Stimulated activated effector memory CD8-positive, alpha-beta T cell treated with anti-CD3 and anti-CD28 coated beads, Interleukin-12 subunit alpha, Interleukin-12 subunit beta, amount 100 ng/mL, for 72 hours (primary cell): ENCODE measurements around the gene ESD.
"Not testable (repeated sequence)": the region's sequence is repeated elsewhere in the genome, so short reads cannot be mapped to it uniquely, and the experiment has no call there.

Experiments used
- ATAC-seq: fragments of 150-1000 bp; cut with Tn5 transposase; 2 replicates; pipeline ENCODE4 v1.10.0; 2021
- DNase-seq, 2 donors: peaks; one replicate each; pipeline ENCODE4 v3.0.0; 2021 to 2022; ENCODE audit warnings: low spot score in 2 of 2
- H3K27ac Mint-ChIP-seq: one replicate; pipeline ENCODE4 v1.8.0; 2022; ENCODE audit warnings: mild to moderate bottlenecking, mixed read lengths
- H3K36me3 Mint-ChIP-seq: one replicate; pipeline ENCODE4 v1.8.0; 2022; ENCODE audit warnings: mild to moderate bottlenecking, mixed read lengths
- H3K4me1 Mint-ChIP-seq: one replicate; pipeline ENCODE4 v1.8.0; 2022; ENCODE audit warnings: mixed read lengths
- H3K4me3 Mint-ChIP-seq: one replicate; pipeline ENCODE4 v1.8.0; 2022; ENCODE audit warnings: mild to moderate bottlenecking, mixed read lengths
- H3K9me3 Mint-ChIP-seq: one replicate; pipeline ENCODE4 v1.8.0; 2022; ENCODE audit warnings: mixed read lengths

ESD gene

GRCh38 chr13:46761866-46762265 is 35.1 kb downstream of the ESD start:
- ATAC-seq (no peak), DNase-seq (no peak)
- Mint-ChIP-seq H3K36me3 (no peaks in the 10 kb centered on the region), H3K9me3 (no peaks in the 10 kb centered on the region), H3K4me1 (peaks cover 16% of the 10 kb centered on the region), H3K27ac (no peak overlapping the region), H3K4me3 (no peak overlapping the region)

- DNase-seq (no peak), ATAC-seq (no peak)
- Mint-ChIP-seq H3K36me3 (no peaks in the 10 kb centered on the region), H3K9me3 (no peaks in the 10 kb centered on the region), H3K4me1 (peaks cover 16% of the 10 kb centered on the region), H3K27ac (no peak overlapping the region), H3K4me3 (no peak overlapping the region)
These were observed 35.8 kb downstream of the ESD start for GRCh38 chr13:46761174-46761573.

GRCh38 chr13:46759846-46760245 is 37.1 kb downstream of the ESD start:
- no peaks in the 10 kb centered on the region for H3K9me3 Mint-ChIP-seq
- H3K36me3 Mint-ChIP-seq, result no peaks in the 10 kb centered on the region
- H3K27ac Mint-ChIP-seq, result no peak overlapping the region
- H3K4me1 Mint-ChIP-seq, result peaks cover 16% of the 10 kb centered on the region
- H3K4me3 Mint-ChIP-seq, result no peak overlapping the region
- ATAC-seq (no peak), DNase-seq (no peak)

GRCh38 chr13:46757640-46758039 is 39.3 kb downstream of the ESD start:
- Mint-ChIP-seq H3K27ac (no peak overlapping the region), H3K36me3 (no peaks in the 10 kb centered on the region), H3K4me3 (no peak overlapping the region), H3K9me3 (no peaks in the 10 kb centered on the region), H3K4me1 (peaks cover 30% of the 10 kb centered on the region)
- DNase-seq (no peak), ATAC-seq (no peak)

- peaks cover 3% of the 10 kb centered on the region for H3K36me3 Mint-ChIP-seq
These were observed 40.0 kb downstream of the ESD start for GRCh38 chr13:46756977-46757376.

GRCh38 chr13:46755508-46755907 is 41.5 kb downstream of the ESD start:
- H3K36me3 Mint-ChIP-seq, result peaks cover 11% of the 10 kb centered on the region
- not testable (repeated sequence) for H3K9me3 Mint-ChIP-seq, DNase-seq, H3K4me3 Mint-ChIP-seq, H3K27ac Mint-ChIP-seq, ATAC-seq
- H3K4me1 Mint-ChIP-seq, result peaks cover 44% of the 10 kb centered on the region

More at GRCh38 chr13:46756977-46757376, 40.0 kb downstream of the ESD start:
- Mint-ChIP-seq H3K9me3 (no peaks in the 10 kb centered on the region), H3K27ac (no peak overlapping the region), H3K4me1 (peaks cover 35% of the 10 kb centered on the region), H3K4me3 (no peak overlapping the region)
- DNase-seq (no peak), ATAC-seq (no peak)

GRCh38 chr13:46754812-46755211 is 42.1 kb downstream of the ESD start:
- DNase-seq (no peak), ATAC-seq (no peak)
- Mint-ChIP-seq H3K4me1 (peaks cover 48% of the 10 kb centered on the region), H3K9me3 (no peaks in the 10 kb centered on the region), H3K27ac (no peak overlapping the region), H3K4me3 (no peak overlapping the region), H3K36me3 (peaks cover 11% of the 10 kb centered on the region)

- Mint-ChIP-seq H3K4me1 (peaks cover 51% of the 10 kb centered on the region), H3K4me3 (no peak overlapping the region), H3K9me3 (no peaks in the 10 kb centered on the region), H3K27ac (no peak overlapping the region), H3K36me3 (peaks cover 11% of the 10 kb centered on the region)
- ATAC-seq (no peak), DNase-seq (no peak)
These were observed 43.0 kb downstream of the ESD start for GRCh38 chr13:46753917-46754316.

- DNase-seq (no peak), ATAC-seq (no peak)
- H3K4me3 Mint-ChIP-seq, result no peak overlapping the region
- H3K4me1 Mint-ChIP-seq, result peaks cover 44% of the 10 kb centered on the region
- H3K27ac Mint-ChIP-seq, result no peak overlapping the region
- H3K36me3 Mint-ChIP-seq, result peaks cover 11% of the 10 kb centered on the region
- no peaks in the 10 kb centered on the region for H3K9me3 Mint-ChIP-seq
These were observed 43.8 kb downstream of the ESD start for GRCh38 chr13:46753137-46753536.

GRCh38 chr13:46751811-46752635 is 44.9 kb downstream of the ESD start:
- Mint-ChIP-seq H3K27ac (peak overlapping the region; percentile 35), H3K4me3 (peak overlapping the region; percentile 17), H3K36me3 (peaks cover 11% of the 10 kb centered on the region), H3K4me1 (peaks cover 35% of the 10 kb centered on the region), H3K9me3 (no peaks in the 10 kb centered on the region)
- ATAC-seq, result peak; percentile 100
- peak; percentile 35 to 79 for DNase-seq

- Mint-ChIP-seq H3K36me3 (peaks cover 11% of the 10 kb centered on the region), H3K4me3 (no peak overlapping the region), H3K9me3 (no peaks in the 10 kb centered on the region), H3K4me1 (peaks cover 35% of the 10 kb centered on the region), H3K27ac (no peak overlapping the region)
- DNase-seq, result no peak
- no peak for ATAC-seq
These were observed 47.0 kb downstream of the ESD start for GRCh38 chr13:46749951-46750350.

- DNase-seq (no peak), ATAC-seq (no peak)
- no peak overlapping the region for H3K27ac Mint-ChIP-seq
- H3K36me3 Mint-ChIP-seq, result peaks cover 11% of the 10 kb centered on the region
- H3K4me1 Mint-ChIP-seq, result peaks cover 21% of the 10 kb centered on the region
- no peaks in the 10 kb centered on the region for H3K9me3 Mint-ChIP-seq
- H3K4me3 Mint-ChIP-seq, result no peak overlapping the region
These were observed 48.7 kb downstream of the ESD start for GRCh38 chr13:46748300-46748699.

GRCh38 chr13:46747031-46747820 is 49.7 kb downstream of the ESD start:
- peaks cover 13% of the 10 kb centered on the region for H3K36me3 Mint-ChIP-seq
- H3K4me1 Mint-ChIP-seq, result peaks cover 18% of the 10 kb centered on the region
- H3K4me3 Mint-ChIP-seq, result no peak overlapping the region
- no peak overlapping the region for H3K27ac Mint-ChIP-seq
- no peaks in the 10 kb centered on the region for H3K9me3 Mint-ChIP-seq
- ATAC-seq (no peak), DNase-seq (no peak)

GRCh38 chr13:46745706-46746105 is 51.3 kb downstream of the ESD start:
- no peak overlapping the region for H3K4me3 Mint-ChIP-seq
- no peak overlapping the region for H3K27ac Mint-ChIP-seq
- ATAC-seq (no peak), DNase-seq (no peak)
- H3K4me1 Mint-ChIP-seq, result peaks cover 7% of the 10 kb centered on the region
- peaks cover 14% of the 10 kb centered on the region for H3K36me3 Mint-ChIP-seq
- no peaks in the 10 kb centered on the region for H3K9me3 Mint-ChIP-seq

GRCh38 chr13:46745062-46745461 is 51.9 kb downstream of the ESD start:
- H3K4me1 Mint-ChIP-seq, result peaks cover 5% of the 10 kb centered on the region
- DNase-seq (no peak), ATAC-seq (no peak)
- no peak overlapping the region for H3K4me3 Mint-ChIP-seq
- no peaks in the 10 kb centered on the region for H3K9me3 Mint-ChIP-seq
- peaks cover 20% of the 10 kb centered on the region for H3K36me3 Mint-ChIP-seq
- no peak overlapping the region for H3K27ac Mint-ChIP-seq

GRCh38 chr13:46743191-46743590 is 53.8 kb downstream of the ESD start:
- DNase-seq (no peak), ATAC-seq (no peak)
- Mint-ChIP-seq H3K4me3 (no peak overlapping the region), H3K4me1 (no peaks in the 10 kb centered on the region), H3K36me3 (peaks cover 20% of the 10 kb centered on the region), H3K9me3 (no peaks in the 10 kb centered on the region), H3K27ac (no peak overlapping the region)
